MM.1S (cell line): ENCODE data around the gene EIF4G1.

Experiments used
- EZH2 ChIP-seq: fragments of 300-600 bp; sonication (generic); optimal IDR thresholded peaks from 2 replicates; pipeline ENCODE3; 2017; ENCODE audit warnings: low read depth, mild to moderate bottlenecking, antibody characterized with exemption, low read length, mixed read lengths
- EZH2phosphoT487 ChIP-seq: fragments of 300-600 bp; sonication (generic); IDR thresholded peaks from 2 replicates; pipeline ENCODE4 v1.6.1; 2018; ENCODE audit warnings: antibody characterized with exemption, low read length
- TF ChIP-seq, protein P1 (sequence below): fragments of 300-600 bp; sonication (generic); IDR thresholded peaks from 2 replicates; pipeline ENCODE4 v1.5.1; 2016; ENCODE audit warnings: antibody characterized with exemption, low read length, mixed read lengths

DNA sequence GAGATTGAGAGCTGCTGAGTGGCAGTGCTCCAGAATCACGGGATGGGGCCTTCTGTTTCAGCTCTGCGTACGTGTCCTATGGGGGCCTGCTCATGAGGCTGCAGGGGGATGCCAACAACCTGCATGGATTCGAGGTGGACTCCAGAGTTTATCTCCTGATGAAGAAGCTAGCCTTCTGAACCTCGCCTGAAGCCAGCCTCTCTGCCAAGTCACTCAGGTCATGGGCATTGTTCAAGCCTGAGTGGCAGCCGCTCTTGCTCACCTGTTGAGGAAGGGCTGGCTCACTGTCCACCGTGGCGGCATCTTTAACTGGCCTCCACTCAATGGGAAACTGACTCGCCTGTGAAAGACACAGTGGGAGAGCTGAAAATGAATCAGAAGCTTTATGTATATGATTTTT, 53.7 kb downstream of the EIF4G1 start:
- TF ChIP-seq, protein P1, sequence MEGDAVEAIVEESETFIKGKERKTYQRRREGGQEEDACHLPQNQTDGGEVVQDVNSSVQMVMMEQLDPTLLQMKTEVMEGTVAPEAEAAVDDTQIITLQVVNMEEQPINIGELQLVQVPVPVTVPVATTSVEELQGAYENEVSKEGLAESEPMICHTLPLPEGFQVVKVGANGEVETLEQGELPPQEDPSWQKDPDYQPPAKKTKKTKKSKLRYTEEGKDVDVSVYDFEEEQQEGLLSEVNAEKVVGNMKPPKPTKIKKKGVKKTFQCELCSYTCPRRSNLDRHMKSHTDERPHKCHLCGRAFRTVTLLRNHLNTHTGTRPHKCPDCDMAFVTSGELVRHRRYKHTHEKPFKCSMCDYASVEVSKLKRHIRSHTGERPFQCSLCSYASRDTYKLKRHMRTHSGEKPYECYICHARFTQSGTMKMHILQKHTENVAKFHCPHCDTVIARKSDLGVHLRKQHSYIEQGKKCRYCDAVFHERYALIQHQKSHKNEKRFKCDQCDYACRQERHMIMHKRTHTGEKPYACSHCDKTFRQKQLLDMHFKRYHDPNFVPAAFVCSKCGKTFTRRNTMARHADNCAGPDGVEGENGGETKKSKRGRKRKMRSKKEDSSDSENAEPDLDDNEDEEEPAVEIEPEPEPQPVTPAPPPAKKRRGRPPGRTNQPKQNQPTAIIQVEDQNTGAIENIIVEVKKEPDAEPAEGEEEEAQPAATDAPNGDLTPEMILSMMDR, result no peak
- no peak for TF ChIP-seq EZH2
- TF ChIP-seq EZH2phosphoT487, result no peak
